Activated CD4-positive, alpha-beta T cell treated with anti-CD3 and anti-CD28 coated beads, Interleukin-2, amount 10 ng/mL, durations not matched to agents 24 days and 14 days (primary cell): ENCODE results near the gene GABRB1. TPM values are rescaled to one million over a fixed set of nuclear protein-coding genes. Genes with fewer than 3 reads are reported as not detected.

ENCODE experiments used
- total RNA-seq: library from RNA; stranded (reverse); gene quantifications from 2 replicates; pipeline ENCODE4 v1.2.3, GENCODE V29; 2022

The GABRB1 gene
- total RNA-seq, 1 donor from 2014 or later, result not detected

Other genes with a start within 250 kb of the GABRB1 start
- gene COX7B2, start 122.3 kb upstream of the GABRB1 start, total RNA-seq, result not detected in 2 replicates
- gene GABRA4, start 38.0 kb upstream of the GABRB1 start, total RNA-seq, result not detected in 2 replicates